ENCODE results near the gene TMEM176B. TPM values are rescaled to one million over a fixed set of nuclear protein-coding genes. Genes with fewer than 3 reads are reported as not detected.

TMEM176B gene
- total RNA-seq, 1 experiment from 2014 or later = not detected

- Histone ChIP-seq H3K9ac (ENCODE audit: low read length) (no peak overlapping the region), H3K4me1 (ENCODE audit: insufficient read depth, low read length) (no peaks in the 10 kb centered on the region), H3K4me3 (ENCODE audit: low read length) (no peak overlapping the region), H3K27me3 (ENCODE audit: low read length) (peaks cover 87% of the 10 kb centered on the region), H3K4me2 (ENCODE audit: low read length) (no peak overlapping the region), H3K9me2 (replicated peaks; ENCODE audit: low read length) (no peaks in the 10 kb centered on the region), H4K20me1 (ENCODE audit: low read length) (no peaks in the 10 kb centered on the region), H3K79me2 (ENCODE audit: low read length) (no peaks in the 10 kb centered on the region), H2AFZ (ENCODE audit: low read length) (no peak overlapping the region), H3K9me3 (ENCODE audit: low read length) (no peaks in the 10 kb centered on the region), H3K27ac (ENCODE audit: low read length) (no peak overlapping the region), H3F3A (ENCODE audit: low read length, unreplicated experiment) (no peaks in the 10 kb centered on the region), H3K36me3 (ENCODE audit: low read depth, low read length) (no peaks in the 10 kb centered on the region)
- ChIA-PET POLR2A (ENCODE audit: unreplicated experiment) (no interaction called here), CTCF (no interaction called here)
- intact Hi-C loops (cut with micrococcal nuclease) = no loop called here
- DNase-seq (no peak), ATAC-seq (no peak)
- BruUV-seq (replicated peaks) = no TSS peak
- no peak for TF ChIP-seq EZH2 (IDR thresholded peaks at IDR 0.05; ENCODE audit: low read length, unreplicated experiment)
- TF ChIP-seq EZH2phosphoT487 (IDR thresholded peaks at IDR 0.05; ENCODE audit: borderline replicate concordance, low read length) = no peak
- TF ChIP-seq CTCF (conservative IDR thresholded peaks at IDR 0.05; ENCODE audit: low read depth, low read length) = no peak
Observed at GRCh38 chr7:150848561-150849115, 48.5 kb upstream of the TMEM176B start.

- H3K9ac ChIP-seq (ENCODE audit: low read length) = no peak overlapping the region
- CTCF ChIA-PET = no interaction called here
- POLR2A ChIA-PET (ENCODE audit: unreplicated experiment) = no interaction called here
- H3K9me3 ChIP-seq (ENCODE audit: low read length) = no peaks in the 10 kb centered on the region
- ATAC-seq (no peak), DNase-seq (no peak)
- no peak overlapping the region for H2AFZ ChIP-seq (ENCODE audit: low read length)
- H3F3A ChIP-seq (ENCODE audit: low read length, unreplicated experiment) = no peaks in the 10 kb centered on the region
- H3K9me2 ChIP-seq (replicated peaks; ENCODE audit: low read length) = no peaks in the 10 kb centered on the region
- no TSS peak for BruUV-seq (replicated peaks)
- H3K4me2 ChIP-seq (ENCODE audit: low read length) = no peak overlapping the region
- H3K4me3 ChIP-seq (ENCODE audit: low read length) = no peak overlapping the region
- no peak for TF ChIP-seq EZH2phosphoT487 (IDR thresholded peaks at IDR 0.05; ENCODE audit: borderline replicate concordance, low read length)
- no peak for TF ChIP-seq EZH2 (IDR thresholded peaks at IDR 0.05; ENCODE audit: low read length, unreplicated experiment)
- TF ChIP-seq CTCF (conservative IDR thresholded peaks at IDR 0.05; ENCODE audit: low read depth, low read length) = no peak
- H4K20me1 ChIP-seq (ENCODE audit: low read length) = no peaks in the 10 kb centered on the region
- H3K36me3 ChIP-seq (ENCODE audit: low read depth, low read length) = no peaks in the 10 kb centered on the region
- H3K27me3 ChIP-seq (ENCODE audit: low read length) = peaks cover 87% of the 10 kb centered on the region
- intact Hi-C loops (cut with micrococcal nuclease) = no loop called here
- H3K79me2 ChIP-seq (ENCODE audit: low read length) = no peaks in the 10 kb centered on the region
- no peak overlapping the region for H3K27ac ChIP-seq (ENCODE audit: low read length)
- H3K4me1 ChIP-seq (ENCODE audit: insufficient read depth, low read length) = no peaks in the 10 kb centered on the region
Observed at GRCh38 chr7:150848111-150848510, 47.9 kb upstream of the TMEM176B start.

- Histone ChIP-seq H3K9me3 (ENCODE audit: low read length) (no peaks in the 10 kb centered on the region), H3K9ac (ENCODE audit: low read length) (no peak overlapping the region), H3K4me2 (ENCODE audit: low read length) (no peak overlapping the region), H3F3A (ENCODE audit: low read length, unreplicated experiment) (no peaks in the 10 kb centered on the region), H3K4me3 (ENCODE audit: low read length) (no peak overlapping the region), H3K27ac (ENCODE audit: low read length) (no peak overlapping the region), H3K27me3 (ENCODE audit: low read length) (peaks cover 87% of the 10 kb centered on the region), H3K79me2 (ENCODE audit: low read length) (no peaks in the 10 kb centered on the region), H2AFZ (ENCODE audit: low read length) (no peak overlapping the region), H3K36me3 (ENCODE audit: low read depth, low read length) (no peaks in the 10 kb centered on the region), H3K4me1 (ENCODE audit: insufficient read depth, low read length) (no peaks in the 10 kb centered on the region), H3K9me2 (replicated peaks; ENCODE audit: low read length) (no peaks in the 10 kb centered on the region), H4K20me1 (ENCODE audit: low read length) (no peaks in the 10 kb centered on the region)
- no TSS peak for BruUV-seq (replicated peaks)
- no peak for TF ChIP-seq EZH2 (IDR thresholded peaks at IDR 0.05; ENCODE audit: low read length, unreplicated experiment)
- no peak for TF ChIP-seq EZH2phosphoT487 (IDR thresholded peaks at IDR 0.05; ENCODE audit: borderline replicate concordance, low read length)
- TF ChIP-seq CTCF (conservative IDR thresholded peaks at IDR 0.05; ENCODE audit: low read depth, low read length) = no peak
- POLR2A ChIA-PET (ENCODE audit: unreplicated experiment) = no interaction called here
- ATAC-seq (no peak), DNase-seq (no peak)
- intact Hi-C loops (cut with micrococcal nuclease) = no loop called here
- CTCF ChIA-PET = no interaction called here
Observed at GRCh38 chr7:150847536-150847935, 47.4 kb upstream of the TMEM176B start.
